Hepatocyte (in vitro differentiated cells): ENCODE results near the gene ACOT12.

Experiments used
- CTCF ChIP-seq: fragments of 200-600 bp; sonication (generic); IDR thresholded peaks from 2 replicates; pipeline ENCODE4 v1.5.1; 2016; ENCODE audit warnings: antibody characterized with exemption, mild to moderate bottlenecking; ENCODE audit not compliant: poor library complexity
- EZH2 ChIP-seq: fragments of 200-600 bp; sonication (generic); IDR thresholded peaks from 2 replicates; pipeline ENCODE4 v1.6.1; 2016; ENCODE audit warnings: antibody characterized with exemption, mild to moderate bottlenecking, borderline replicate concordance
- EZH2phosphoT487 ChIP-seq: fragments of 200-600 bp; sonication (generic); IDR thresholded peaks from one replicate; pipeline ENCODE4 v1.6.1; 2018; ENCODE audit warnings: antibody characterized with exemption, mild to moderate bottlenecking, low read depth, moderate library complexity; ENCODE audit not compliant: unreplicated experiment, severe bottlenecking

GRCh38 chr5:81393430-81393782 lies 528 bp downstream of the ACOT12 start:
- TF ChIP-seq CTCF (no peak), EZH2phosphoT487 (no peak), EZH2 (no peak)
